ENCODE data around the gene CELA2A. TPM values are rescaled to one million over a fixed set of nuclear protein-coding genes. Genes with fewer than 3 reads are reported as not detected.

CELA2A gene
- polyA plus RNA-seq, 3 donors = not detected

- peak overlapping the region; percentile 95 for H3K27ac ChIP-seq (ENCODE audit: low read depth in 1 of 2, low read length in 2 of 2)
- Mint-ChIP-seq H3K27ac (peak overlapping the region; percentile 97 to 99 (median 99)), H3K27me3 (ENCODE audit: low read depth in 3 of 3) (peaks cover 8 to 21% (median 16%) of the 10 kb centered on the region in 3 donors), H3K4me1 (peaks cover 43% of the 10 kb centered on the region), H3K4me3 (peak overlapping the region; percentile 97), H3K9me3 (peaks cover 0 to 5% (median 0%) of the 10 kb centered on the region in 7 donors), H3K36me3 (peaks cover 41 to 44% of the 10 kb centered on the region in 2 donors)
- intact Hi-C loops (cut with micrococcal nuclease) = loop anchor here in 1 of 2 donors (5.0 kb wide), 2 partner anchors 63 to 112 kb away; partner anchors contain the start of gene CASP9
- peaks cover 39 to 40% of the 10 kb centered on the region in 2 donors for H3K4me1 ChIP-seq (ENCODE audit: control insufficient read depth in 1 of 2, insufficient read depth in 2 of 2, low read length in 2 of 2)
- H3K9ac ChIP-seq (ENCODE audit: insufficient read depth, low read length, poor library complexity, severe bottlenecking) = peak overlapping the region; percentile 96
- H2AFZ ChIP-seq (ENCODE audit: insufficient read depth, low read depth, low read length, poor library complexity, severe bottlenecking) = no peak overlapping the region
- WGBS (ENCODE audit: insufficient coverage) = under 1% methylated on average over 51 of the region's 53 CpGs
- peak overlapping the region; percentile 84 for H3K4me2 ChIP-seq (replicated peaks; ENCODE audit: extremely low read depth, low read length, poor library complexity, severe bottlenecking)
- H3K4me3 ChIP-seq (replicated peaks in 1 of 3; ENCODE audit: low read depth in 2 of 3, low read length in 3 of 3) = peak overlapping the region; percentile 92 to 100 (median 98)
- H3K27me3 ChIP-seq (ENCODE audit: control insufficient read depth in 2 of 2, insufficient read depth in 2 of 2, low read length in 2 of 2) = peaks cover 0 to 16% of the 10 kb centered on the region in 2 donors
- H3K9me3 ChIP-seq (replicated peaks in 1 of 2; ENCODE audit: control insufficient read depth in 1 of 2, insufficient read depth in 1 of 2, low read length in 2 of 2) = no peaks in the 10 kb centered on the region
- DNase-seq = no peak
- peaks cover 57% of the 10 kb centered on the region for H3K79me2 ChIP-seq (ENCODE audit: insufficient read depth, low read length)
- peaks cover 26 to 30% of the 10 kb centered on the region in 2 donors for H3K36me3 ChIP-seq (replicated peaks in 1 of 2; ENCODE audit: control insufficient read depth in 1 of 2, insufficient read depth in 2 of 2, low read length in 2 of 2)
- TF ChIP-seq CTCF (IDR thresholded peaks at IDR 0.05) = no peak
- peaks cover 53% of the 10 kb centered on the region for H4K20me1 ChIP-seq (ENCODE audit: insufficient read depth, low read length)
Measured at GRCh38 chr1:15410223-15410883, 46.2 kb upstream of the CELA2A start.

- Mint-ChIP-seq H3K4me1 (peaks cover 49% of the 10 kb centered on the region), H3K4me3 (peak overlapping the region; percentile 97), H3K27ac (peak overlapping the region; percentile 97 to 99 (median 99)), H3K36me3 (peaks cover 44 to 49% of the 10 kb centered on the region in 2 donors), H3K27me3 (ENCODE audit: low read depth in 3 of 3) (peaks cover 8 to 21% (median 16%) of the 10 kb centered on the region in 3 donors), H3K9me3 (peaks cover 0 to 5% (median 0%) of the 10 kb centered on the region in 7 donors)
- 0% methylated on average over 11 of the region's 11 CpGs for WGBS (ENCODE audit: insufficient coverage)
- H3K4me2 ChIP-seq (replicated peaks; ENCODE audit: extremely low read depth, low read length, poor library complexity, severe bottlenecking) = peak overlapping the region; percentile 84
- peaks cover 26 to 30% of the 10 kb centered on the region in 2 donors for H3K36me3 ChIP-seq (replicated peaks in 1 of 2; ENCODE audit: control insufficient read depth in 1 of 2, insufficient read depth in 2 of 2, low read length in 2 of 2)
- TF ChIP-seq CTCF (IDR thresholded peaks at IDR 0.05) = no peak
- peaks cover 44 to 46% of the 10 kb centered on the region in 2 donors for H3K4me1 ChIP-seq (ENCODE audit: control insufficient read depth in 1 of 2, insufficient read depth in 2 of 2, low read length in 2 of 2)
- no peak for DNase-seq
- peaks cover 62% of the 10 kb centered on the region for H3K79me2 ChIP-seq (ENCODE audit: insufficient read depth, low read length)
- peak overlapping the region; percentile 95 for H3K27ac ChIP-seq (ENCODE audit: low read depth in 1 of 2, low read length in 2 of 2)
- H3K9ac ChIP-seq (ENCODE audit: insufficient read depth, low read length, poor library complexity, severe bottlenecking) = peak overlapping the region; percentile 96
- peak overlapping the region; percentile 92 to 100 (median 98) for H3K4me3 ChIP-seq (replicated peaks in 1 of 3; ENCODE audit: low read depth in 2 of 3, low read length in 3 of 3)
- H3K9me3 ChIP-seq (replicated peaks in 1 of 2; ENCODE audit: control insufficient read depth in 1 of 2, insufficient read depth in 1 of 2, low read length in 2 of 2) = no peaks in the 10 kb centered on the region
- intact Hi-C loops (cut with micrococcal nuclease) = loop anchor here in 1 of 2 donors (5.0 kb wide), 2 partner anchors 64 to 111 kb away; partner anchors contain the start of gene CASP9
- no peak overlapping the region for H2AFZ ChIP-seq (ENCODE audit: insufficient read depth, low read depth, low read length, poor library complexity, severe bottlenecking)
- peaks cover 0 to 16% of the 10 kb centered on the region in 2 donors for H3K27me3 ChIP-seq (ENCODE audit: control insufficient read depth in 2 of 2, insufficient read depth in 2 of 2, low read length in 2 of 2)
- peaks cover 57% of the 10 kb centered on the region for H4K20me1 ChIP-seq (ENCODE audit: insufficient read depth, low read length)
Measured at GRCh38 chr1:15410884-15411245, 45.7 kb upstream of the CELA2A start.
